Endothelial cell of umbilical vein (primary cell): ENCODE data around the gene CMC4. TPM values are rescaled to one million over a fixed set of nuclear protein-coding genes. Genes with fewer than 3 reads are reported as not detected.

ENCODE experiments used
- BruUV-seq: library from RNA; stranded (reverse); fragments of 400-500 nt; replicated peaks from 2 replicates; lab custom pipeline; 2021; lab: Mats Ljungman, UMichigan
- CTCF ChIA-PET: fragments of 300-600, 350-600 bp; sonication (Branson Sonifier 250); formaldehyde crosslinking; loops from one replicate; lab custom pipeline; 2021; ENCODE audit warnings: antibody characterized with exemption, inconsistent platforms; lab: Charles Lee
- POLR2A ChIA-PET: fragments of 300-600, 350-600 bp; sonication (Branson Sonifier 250); formaldehyde crosslinking; loops from one replicate; lab custom pipeline; 2021; ENCODE audit warnings: antibody characterized with exemption, inconsistent platforms; lab: Charles Lee
- DNase-seq: peaks from one replicate; pipeline ENCODE4 v3.0.0-alpha.2; 2011; ENCODE audit warnings: low read depth, low spot score
- FAIRE-seq: peaks from 2 replicates; lab custom pipeline; 2011; peaks lifted over from hg19 to GRCh38; lab: Jason Lieb, UNC
- H2AFZ ChIP-seq: 2 replicates; pipeline ENCODE4 v1.6.0; 2012; ENCODE audit warnings: low read depth, low read length, control low read depth, inconsistent platforms
- H3K27ac ChIP-seq: 2 replicates; pipeline ENCODE4 v1.5.1; 2011; ENCODE audit warnings: low read depth, mild to moderate bottlenecking, control low read depth, low read length, moderate library complexity; ENCODE audit not compliant: insufficient read depth
- H3K27me3 ChIP-seq, 2 experiments: 2 replicates each; pipeline versions ENCODE4 v1.6.0 to v1.6.1; 2011; ENCODE audit warnings: low read length in 2 of 2, mixed read lengths in 1 of 2; ENCODE audit not compliant: control insufficient read depth in 2 of 2, insufficient read depth in 2 of 2
- H3K36me3 ChIP-seq, 2 experiments: 2 replicates in 1 of 2; 3 replicates in 1 of 2; pipeline ENCODE4 v1.5.1; 2011; ENCODE audit warnings: low read length in 2 of 2, mild to moderate bottlenecking in 1 of 2, moderate library complexity in 1 of 2; ENCODE audit not compliant: control insufficient read depth in 2 of 2, insufficient read depth in 2 of 2; ENCODE audit errors: extremely low read depth in 1 of 2
- H3K4me1 ChIP-seq: 3 replicates; pipeline ENCODE4 v1.5.1; 2011; ENCODE audit warnings: mild to moderate bottlenecking, low read length; ENCODE audit not compliant: control insufficient read depth, insufficient read depth; ENCODE audit errors: extremely low read depth
- H3K4me2 ChIP-seq: 2 replicates; pipeline ENCODE4 v1.6.1; 2011; ENCODE audit warnings: low read length, control low read depth, mixed read lengths; ENCODE audit not compliant: insufficient read depth
- H3K4me3 ChIP-seq, 3 experiments: fragments of 200-600 bp in 1 of 3; sonication (generic), shearing (Covaris generic) in 1 of 3; replicated peaks in 1 of 3; 2 replicates each; pipeline ENCODE4 v1.5.1; 2011 to 2016; ENCODE audit warnings: control low read depth in 3 of 3, low read length in 3 of 3, mild to moderate bottlenecking in 2 of 3, inconsistent platforms in 1 of 3, low read depth in 1 of 3, moderate library complexity in 1 of 3; ENCODE audit not compliant: insufficient read depth in 1 of 3
- H3K79me2 ChIP-seq: 2 replicates; pipeline ENCODE4 v1.6.0; 2012; ENCODE audit warnings: low read length, inconsistent platforms; ENCODE audit not compliant: control insufficient read depth, insufficient read depth
- H3K9ac ChIP-seq: replicated peaks from 2 replicates; pipeline ENCODE3; 2011; ENCODE audit warnings: low read length, control low read depth; ENCODE audit not compliant: insufficient read depth; ENCODE audit errors: extremely low read depth
- H3K9me1 ChIP-seq: replicated peaks from 3 replicates; pipeline ENCODE4 v1.6.0; 2011; ENCODE audit warnings: mild to moderate bottlenecking, low read length; ENCODE audit not compliant: control insufficient read depth, insufficient read depth; ENCODE audit errors: extremely low read depth
- H3K9me3 ChIP-seq: replicated peaks from 2 replicates; pipeline ENCODE4 v1.5.1; 2012; ENCODE audit warnings: low read length, inconsistent platforms; ENCODE audit not compliant: control insufficient read depth, insufficient read depth
- H4K20me1 ChIP-seq: replicated peaks from 2 replicates; pipeline ENCODE3; 2011; ENCODE audit warnings: mild to moderate bottlenecking, low read length; ENCODE audit not compliant: control insufficient read depth, insufficient read depth; ENCODE audit errors: extremely low read depth
- EZH2 ChIP-seq: IDR thresholded peaks from 2 replicates; pipeline ENCODE4 v1.6.1; 2012; ENCODE audit warnings: borderline replicate concordance, low read depth, mild to moderate bottlenecking, moderate library complexity, low read length, inconsistent platforms; ENCODE audit not compliant: severe bottlenecking
- FOS ChIP-seq: IDR thresholded peaks from 2 replicates; pipeline ENCODE4 v1.6.1; 2011; ENCODE audit warnings: mild to moderate bottlenecking, low read length, moderate library complexity, borderline replicate concordance; ENCODE audit not compliant: insufficient read depth
- GATA2 ChIP-seq: IDR thresholded peaks from 2 replicates; pipeline ENCODE4 v1.7.0; 2011; ENCODE audit warnings: low read depth, mild to moderate bottlenecking, moderate library complexity, mixed read lengths, low read length; ENCODE audit not compliant: insufficient read length, insufficient read depth
- JUN ChIP-seq: IDR thresholded peaks from 2 replicates; pipeline ENCODE4 v1.6.1; 2011; ENCODE audit warnings: borderline replicate concordance, low read depth; ENCODE audit not compliant: insufficient read length, insufficient read depth
- MYC ChIP-seq: IDR thresholded peaks from one replicate; pipeline ENCODE4 v1.6.1; 2011; ENCODE audit warnings: mild to moderate bottlenecking, low read depth, low read length
- POLR2A ChIP-seq: IDR thresholded peaks from 2 replicates; pipeline ENCODE4 v1.6.1; 2012; ENCODE audit warnings: low read depth, mild to moderate bottlenecking, control low read depth, low read length
- POLR2AphosphoS5 ChIP-seq: IDR thresholded peaks from 2 replicates; pipeline ENCODE4 v1.6.1; 2012; ENCODE audit warnings: low read depth, mild to moderate bottlenecking, control low read depth, low read length, moderate library complexity; ENCODE audit not compliant: insufficient read depth
- dilution Hi-C: fragments of 300-500 bp; cut with MboI; formaldehyde crosslinking; loops from one replicate; pipeline ENCODE4 v1.15.0; 2019; ENCODE audit warnings: low sequenced_read_pairs; ENCODE audit not compliant: extremely low pct_ligation_motif_present
- intact Hi-C: fragments of 100-400 bp; cut with micrococcal nuclease; formaldehyde crosslinking; loops from one replicate; pipeline ENCODE4 v1.10.0; 2022
- polyA plus RNA-seq, 4 experiments: library from polyadenylated mRNA; depleted of rRNA in 3 of 4; stranded (reverse) in 3 of 4; unstranded in 1 of 4; fragments of >200 nt; gene quantifications; 2 replicates each; pipeline versions ENCODE4 v1.2.1 to v1.2.3, GENCODE V29; 2011 to 2012; ENCODE audit warnings: missing spikeins in 1 of 4
- total RNA-seq: library from RNA; stranded (reverse); gene quantifications from 2 replicates; pipeline ENCODE4 v1.2.3, GENCODE V29; 2021
- TF ChIP-seq, protein P1 (sequence below): IDR thresholded peaks from 2 replicates; pipeline ENCODE4 v1.6.1; 2011; ENCODE audit not compliant: insufficient read depth, insufficient read length
- TF ChIP-seq, protein P2 (sequence below), 2 donors: IDR thresholded peaks; 1 replicate in 1 of 2; 2 replicates in 1 of 2; pipeline ENCODE4 v1.5.1; 2011; ENCODE audit warnings: low read length in 2 of 2, mild to moderate bottlenecking in 2 of 2, moderate library complexity in 2 of 2, control low read depth in 1 of 2, inconsistent platforms in 1 of 2, low read depth in 1 of 2; ENCODE audit not compliant: insufficient read depth in 1 of 2; ENCODE audit errors: extremely low read depth in 1 of 2

The CMC4 gene
- total and polyA plus RNA-seq, 2 donors (not counting 3 experiments of a cell fraction or from before 2014, with no cell fraction given), result 3.2 to 6.7 TPM

DNA sequence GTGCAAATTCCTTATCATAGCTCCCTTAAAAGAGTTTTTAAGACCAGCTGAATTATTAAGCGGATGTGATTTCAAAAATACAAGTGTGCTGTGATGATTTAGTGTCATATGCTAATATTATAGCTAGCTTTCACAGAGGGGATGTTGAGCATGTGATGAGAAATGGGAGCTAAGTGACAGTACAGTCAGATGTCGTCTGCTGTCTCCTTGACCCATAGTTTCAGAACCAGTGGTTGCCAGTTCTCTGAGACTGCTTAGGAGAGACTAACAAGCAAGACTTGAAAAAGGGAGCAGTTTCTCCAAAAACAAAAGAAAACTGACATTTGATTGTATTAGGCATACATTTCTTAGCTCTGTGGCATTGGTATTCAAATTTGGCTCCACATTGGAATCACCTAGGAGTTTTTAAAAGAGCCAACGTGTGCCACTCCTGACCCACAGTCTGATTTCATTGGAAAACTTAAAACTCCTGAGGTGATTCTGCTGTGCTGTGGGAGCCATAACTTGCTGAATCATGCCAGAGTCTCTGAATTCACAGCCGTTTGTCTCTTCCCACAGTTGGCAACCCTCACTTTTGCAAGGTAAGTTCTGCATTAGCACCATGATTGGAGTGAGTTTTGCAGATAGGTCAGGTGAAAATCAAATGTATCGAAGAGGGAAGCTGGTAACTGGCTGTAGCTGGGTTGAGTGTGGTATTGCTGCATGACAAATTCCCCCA, 24.0 kb downstream of the CMC4 start:
- dilution Hi-C loops, result no loop called here
- BruUV-seq, result no TSS peak

More for the DNA sequence above, 24.0 kb downstream of the CMC4 start:
- Histone ChIP-seq H3K27ac (no peak overlapping the region), H3K9me1 (no peaks in the 10 kb centered on the region), H3K4me2 (no peak overlapping the region), H3K27me3 (no peaks in the 10 kb centered on the region), H3K4me1 (no peaks in the 10 kb centered on the region), H3K4me3 (no peak overlapping the region), H3K9me3 (no peaks in the 10 kb centered on the region), H4K20me1 (no peaks in the 10 kb centered on the region), H3K9ac (no peak overlapping the region), H2AFZ (no peak overlapping the region), H3K36me3 (peaks cover 0 to 2% of the 10 kb centered on the region in 2 experiments), H3K79me2 (no peaks in the 10 kb centered on the region)
- POLR2A ChIA-PET, result no interaction called here
- no peak for FAIRE-seq
- DNase-seq, result no peak
- CTCF ChIA-PET, result interaction anchor here (1.2 kb wide), 1 partner anchor 21 kb away, joined by 3 read pairs; no protein-coding TSS in a partner anchor
- intact Hi-C loops, result no loop called here
- TF ChIP-seq FOS (no peak), JUN (no peak), EZH2 (no peak), POLR2AphosphoS5 (no peak), MYC (no peak), POLR2A (no peak), GATA2 (no peak)
- TF ChIP-seq, protein P1, sequence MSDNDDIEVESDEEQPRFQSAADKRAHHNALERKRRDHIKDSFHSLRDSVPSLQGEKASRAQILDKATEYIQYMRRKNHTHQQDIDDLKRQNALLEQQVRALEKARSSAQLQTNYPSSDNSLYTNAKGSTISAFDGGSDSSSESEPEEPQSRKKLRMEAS, result no peak
- TF ChIP-seq, protein P2, sequence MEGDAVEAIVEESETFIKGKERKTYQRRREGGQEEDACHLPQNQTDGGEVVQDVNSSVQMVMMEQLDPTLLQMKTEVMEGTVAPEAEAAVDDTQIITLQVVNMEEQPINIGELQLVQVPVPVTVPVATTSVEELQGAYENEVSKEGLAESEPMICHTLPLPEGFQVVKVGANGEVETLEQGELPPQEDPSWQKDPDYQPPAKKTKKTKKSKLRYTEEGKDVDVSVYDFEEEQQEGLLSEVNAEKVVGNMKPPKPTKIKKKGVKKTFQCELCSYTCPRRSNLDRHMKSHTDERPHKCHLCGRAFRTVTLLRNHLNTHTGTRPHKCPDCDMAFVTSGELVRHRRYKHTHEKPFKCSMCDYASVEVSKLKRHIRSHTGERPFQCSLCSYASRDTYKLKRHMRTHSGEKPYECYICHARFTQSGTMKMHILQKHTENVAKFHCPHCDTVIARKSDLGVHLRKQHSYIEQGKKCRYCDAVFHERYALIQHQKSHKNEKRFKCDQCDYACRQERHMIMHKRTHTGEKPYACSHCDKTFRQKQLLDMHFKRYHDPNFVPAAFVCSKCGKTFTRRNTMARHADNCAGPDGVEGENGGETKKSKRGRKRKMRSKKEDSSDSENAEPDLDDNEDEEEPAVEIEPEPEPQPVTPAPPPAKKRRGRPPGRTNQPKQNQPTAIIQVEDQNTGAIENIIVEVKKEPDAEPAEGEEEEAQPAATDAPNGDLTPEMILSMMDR (IDR thresholded peaks at IDR 0.05; ENCODE audit: extremely low read depth in 1 of 2, insufficient read depth in 1 of 2, low read depth in 1 of 2, low read length in 2 of 2), result no peak
